Adrenal gland (tissue), 12 donors: ENCODE data around the gene PELI2. TPM values are rescaled to one million over a fixed set of nuclear protein-coding genes. Genes with fewer than 3 reads are reported as not detected.

Experiments
- DNase-seq, 7 donors: peaks; one replicate each; pipeline ENCODE4 v3.0.0-alpha.2; 2019 to 2020
- H3K27ac ChIP-seq, 5 donors: fragments of 200-600 bp; sonication (generic) in 4 of 5; 1 replicate in 3 of 5; 2 replicates in 2 of 5; pipeline versions ENCODE4 v1.5.1 to v1.8.0; 2016 to 2020; ENCODE audit warnings: mild to moderate bottlenecking in 1 of 5
- H3K27me3 ChIP-seq: fragments of 200-600 bp; 2 replicates; pipeline ENCODE4 v1.8.0; 2021
- H3K36me3 ChIP-seq, 2 donors: fragments of 200-600 bp; replicated peaks in 1 of 2; 1 replicate in 1 of 2; 2 replicates in 1 of 2; pipeline versions ENCODE4 v1.5.1 to v1.8.0; 2018 to 2022
- H3K4me1 ChIP-seq, 2 donors: fragments of 200-600 bp; replicated peaks in 1 of 2; 1 replicate in 1 of 2; 2 replicates in 1 of 2; pipeline versions ENCODE4 v1.5.1 to v1.8.0; 2018 to 2021
- H3K4me3 ChIP-seq, 4 donors: fragments of 200-600 bp; sonication (generic) in 3 of 4; one replicate each; pipeline ENCODE4 v1.5.1; 2016 to 2018
- H3K9me3 ChIP-seq, 3 donors: fragments of 200-600 bp; sonication (generic) in 1 of 3; replicated peaks in 1 of 3; 1 replicate in 2 of 3; 2 replicates in 1 of 3; pipeline versions ENCODE4 v1.5.1 to v1.8.0; 2016 to 2021
- POLR2A ChIP-seq, 2 donors: fragments of 450-650 bp; IDR thresholded peaks; one replicate each; pipeline ENCODE4 v1.6.1; 2017; ENCODE audit warnings: antibody characterized with exemption in 2 of 2, mild to moderate bottlenecking in 2 of 2, moderate library complexity in 1 of 2
- WGBS, 4 donors: extraction: QIAGEN DNeasy Blood & Tissue Kit in 2 of 4; methylation state at CpG; one replicate each; pipeline versions ENCODE4 v1.1.5 to v1.1.7; 2013 to 2017; 5-methylcytosine and 5-hydroxymethylcytosine counted together
- intact Hi-C, 2 donors: fragments of 100-400 bp; cut with DNase I; formaldehyde crosslinking; loops; one replicate each; pipeline versions ENCODE4 v1.14.1 to v1.15.0; 2022 to 2023
- polyA plus RNA-seq, 3 donors: library from polyadenylated mRNA; stranded (reverse); fragments of 200-250 nt in 2 of 3; fragments of 350-450 nt in 1 of 3; fragmentation: Illumina TruSeq in 1 of 3; extraction: RNeasy Lipid Tissue Mini Kit (QIAGEN cat#74804) in 1 of 3; gene quantifications; one replicate each; pipeline ENCODE4 v1.2.3, GENCODE V29; 2013 to 2014
- total RNA-seq, 9 donors: library from RNA; depleted of rRNA in 4 of 9; stranded (reverse); fragments of >200 nt in 4 of 9; fragments of 120-200 nt in 1 of 9; fragmentation: NEBNext Ultra II Directional in 1 of 9; extraction: Animal tissue kit (Norgen Biotek cat#: 25700) in 1 of 9; gene quantifications; one replicate each; pipeline versions ENCODE4 v1.1.0 to v1.2.4, GENCODE V29; 2013 to 2023
- TF ChIP-seq, protein P1 (sequence below), 6 experiments: fragments of 450-650 bp in 4 of 6; fragments of 200-600 bp in 2 of 6; sonication (generic) in 1 of 6; IDR thresholded peaks; 1 replicate in 5 of 6; 2 replicates in 1 of 6; pipeline versions ENCODE4 v1.5.1 to v1.8.0; 2016 to 2021; ENCODE audit warnings: antibody characterized with exemption in 6 of 6, mild to moderate bottlenecking in 2 of 6, moderate library complexity in 1 of 6
- donor health status: healthy with polysubstance abuse.
- donor health status: Bipolar disorder and iron deficiency.
- donor health status: DM: yes; HTN: yes; CAD: no.
- donor health status: DM: no; HTN: no; CAD: no.
- donor health status: DM: no; HTN: no; CAD: no.
- donor health status: DM: yes; HTN: yes; CAD: no.

Gene PELI2
- total and polyA plus RNA-seq, 12 donors: 1.4 to 14.1 (median 5.9) TPM

DNA sequence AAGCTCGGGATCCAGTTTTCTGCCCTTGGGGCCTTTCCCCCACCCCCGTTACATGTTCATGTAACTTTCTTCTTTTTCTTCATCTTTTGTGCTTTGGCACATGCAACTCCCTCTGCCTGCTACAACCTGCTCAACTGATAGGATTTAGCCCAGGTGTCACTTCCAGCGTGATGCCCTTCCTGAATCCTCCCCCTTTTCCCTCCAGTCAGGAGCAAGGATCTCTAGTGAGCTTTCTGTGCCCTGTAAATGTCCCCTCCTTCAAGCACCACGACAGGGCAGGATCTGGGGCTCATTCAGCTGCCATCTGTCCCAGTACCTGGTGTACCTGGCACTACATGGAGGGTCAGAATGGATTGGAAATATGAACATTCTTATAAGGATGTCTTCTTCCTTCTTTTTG is 15.3 kb downstream of the PELI2 start:
- WGBS, 4 donors: 68 to 86% (median 77%) methylated on average over 4 of the region's 4 CpGs
- DNase-seq: no peak
- Histone ChIP-seq H3K27me3 (no peaks in the 10 kb centered on the region), H3K4me3 (no peak overlapping the region), H3K4me1 (no peaks in the 10 kb centered on the region), H3K36me3 (no peaks in the 10 kb centered on the region), H3K27ac (no peak overlapping the region), H3K9me3 (no peaks in the 10 kb centered on the region)
- intact Hi-C loops: no loop called here
- TF ChIP-seq, protein P1, sequence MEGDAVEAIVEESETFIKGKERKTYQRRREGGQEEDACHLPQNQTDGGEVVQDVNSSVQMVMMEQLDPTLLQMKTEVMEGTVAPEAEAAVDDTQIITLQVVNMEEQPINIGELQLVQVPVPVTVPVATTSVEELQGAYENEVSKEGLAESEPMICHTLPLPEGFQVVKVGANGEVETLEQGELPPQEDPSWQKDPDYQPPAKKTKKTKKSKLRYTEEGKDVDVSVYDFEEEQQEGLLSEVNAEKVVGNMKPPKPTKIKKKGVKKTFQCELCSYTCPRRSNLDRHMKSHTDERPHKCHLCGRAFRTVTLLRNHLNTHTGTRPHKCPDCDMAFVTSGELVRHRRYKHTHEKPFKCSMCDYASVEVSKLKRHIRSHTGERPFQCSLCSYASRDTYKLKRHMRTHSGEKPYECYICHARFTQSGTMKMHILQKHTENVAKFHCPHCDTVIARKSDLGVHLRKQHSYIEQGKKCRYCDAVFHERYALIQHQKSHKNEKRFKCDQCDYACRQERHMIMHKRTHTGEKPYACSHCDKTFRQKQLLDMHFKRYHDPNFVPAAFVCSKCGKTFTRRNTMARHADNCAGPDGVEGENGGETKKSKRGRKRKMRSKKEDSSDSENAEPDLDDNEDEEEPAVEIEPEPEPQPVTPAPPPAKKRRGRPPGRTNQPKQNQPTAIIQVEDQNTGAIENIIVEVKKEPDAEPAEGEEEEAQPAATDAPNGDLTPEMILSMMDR (IDR thresholded peaks at IDR 0.05): no peak
- no peak for TF ChIP-seq POLR2A (IDR thresholded peaks at IDR 0.05)

DNA sequence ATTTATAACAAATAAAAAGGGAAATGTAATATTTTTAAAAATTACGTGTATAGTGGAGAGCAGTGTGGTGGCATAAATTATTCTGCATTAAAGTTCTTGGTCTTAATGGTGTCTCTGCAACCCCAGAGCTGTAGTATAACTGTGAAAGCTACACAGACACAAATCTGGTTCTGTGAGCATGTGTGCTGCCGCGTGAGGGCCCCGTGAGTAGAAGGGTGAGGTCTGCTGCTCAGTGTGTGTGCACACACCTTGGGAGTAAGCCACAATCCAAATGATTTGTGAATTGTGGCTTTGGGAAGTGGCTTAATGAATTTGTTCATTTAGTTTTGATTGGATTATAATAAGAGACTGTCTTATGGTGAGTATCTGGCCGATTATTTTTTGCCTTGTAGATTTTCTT is 16.8 kb downstream of the PELI2 start:
- WGBS, 4 donors: 76 to 93% (median 91%) methylated on average over 5 of the region's 5 CpGs
- Histone ChIP-seq H3K27ac (no peak overlapping the region), H3K36me3 (no peaks in the 10 kb centered on the region), H3K4me1 (no peaks in the 10 kb centered on the region), H3K4me3 (no peak overlapping the region), H3K9me3 (no peaks in the 10 kb centered on the region), H3K27me3 (no peaks in the 10 kb centered on the region)
- intact Hi-C loops: no loop called here
- no peak for TF ChIP-seq POLR2A (IDR thresholded peaks at IDR 0.05)
- TF ChIP-seq, protein P1 (IDR thresholded peaks at IDR 0.05): no peak
- DNase-seq: no peak

DNA sequence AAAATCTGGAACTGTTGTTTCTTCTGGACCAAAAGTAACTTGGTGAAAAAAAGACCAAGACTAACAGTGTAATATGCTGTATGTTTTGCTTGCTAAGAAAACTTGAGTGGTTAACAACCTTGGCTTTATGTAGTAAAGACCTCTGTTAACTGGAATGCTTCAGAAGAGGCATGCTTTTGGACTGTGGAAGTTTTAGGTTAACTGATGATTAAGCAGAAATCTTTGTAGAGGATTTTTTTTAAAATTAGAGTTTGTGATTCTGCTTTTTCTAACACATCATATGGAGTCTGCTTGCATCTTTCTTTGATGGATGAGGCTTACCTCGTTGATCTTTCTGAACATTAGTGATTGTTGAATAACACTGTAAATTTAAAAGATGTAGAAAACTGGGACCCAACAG is 17.5 kb downstream of the PELI2 start:
- 63 to 75% (median 70%) methylated on average over 1 of the region's 1 CpG for WGBS, 4 donors
- H3K36me3 ChIP-seq: no peaks in the 10 kb centered on the region
- H3K27me3 ChIP-seq: no peaks in the 10 kb centered on the region
- TF ChIP-seq POLR2A (IDR thresholded peaks at IDR 0.05): no peak
- TF ChIP-seq, protein P1 (IDR thresholded peaks at IDR 0.05): no peak
- intact Hi-C loops: no loop called here
- no peak overlapping the region for H3K4me3 ChIP-seq
- H3K4me1 ChIP-seq: no peaks in the 10 kb centered on the region
- no peak for DNase-seq
- no peaks in the 10 kb centered on the region for H3K9me3 ChIP-seq
- H3K27ac ChIP-seq: no peak overlapping the region

DNA sequence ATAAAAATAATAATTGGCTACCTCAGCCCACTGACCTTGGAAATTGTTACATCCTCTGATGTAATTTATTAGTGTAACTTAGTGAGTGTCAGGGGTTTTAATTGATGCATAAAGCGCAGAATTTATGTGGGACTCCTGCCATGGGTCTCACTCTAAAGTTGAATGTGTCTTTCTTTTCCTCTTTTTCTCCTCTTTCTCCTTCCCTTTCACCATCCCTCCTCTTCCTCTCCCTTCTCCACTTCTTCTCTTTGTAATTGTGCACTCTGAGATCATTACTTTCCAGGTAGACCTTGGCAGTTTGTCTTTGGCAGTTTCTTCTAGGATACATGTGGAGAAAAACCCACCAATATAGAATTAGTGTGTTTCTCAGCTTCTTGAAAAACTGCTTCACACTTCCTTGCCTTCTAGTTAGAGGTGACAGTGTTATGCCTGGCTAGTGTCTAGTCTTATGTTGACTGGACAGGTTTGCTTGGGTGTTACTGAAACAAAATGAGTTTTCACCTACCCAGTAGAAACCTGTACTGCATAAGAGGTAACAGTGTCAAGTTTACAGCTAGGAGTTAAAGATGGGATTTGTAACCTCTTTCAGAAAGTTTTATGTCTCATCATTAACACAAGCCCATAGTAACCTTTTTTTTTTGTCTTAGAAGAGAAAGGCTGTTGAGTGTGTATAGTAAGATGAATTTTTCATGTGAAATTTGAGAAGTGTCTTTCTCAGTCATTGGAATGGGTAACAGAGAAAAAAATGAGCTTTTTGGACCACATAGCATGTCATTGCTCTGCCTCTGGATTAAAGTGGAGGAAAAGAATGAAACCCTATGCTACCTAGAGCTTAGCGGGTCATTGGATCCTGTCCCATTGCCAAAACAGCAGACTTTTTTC is 18.6 kb downstream of the PELI2 start:
- Histone ChIP-seq H3K27ac (no peak overlapping the region), H3K9me3 (no peaks in the 10 kb centered on the region), H3K36me3 (no peaks in the 10 kb centered on the region), H3K4me1 (no peaks in the 10 kb centered on the region), H3K27me3 (no peaks in the 10 kb centered on the region), H3K4me3 (no peak overlapping the region)
- no peak for TF ChIP-seq POLR2A (IDR thresholded peaks at IDR 0.05)
- DNase-seq: no peak
- 81 to 95% (median 89%) methylated on average over 2 of the region's 2 CpGs for WGBS, 4 donors
- intact Hi-C loops: no loop called here

DNA sequence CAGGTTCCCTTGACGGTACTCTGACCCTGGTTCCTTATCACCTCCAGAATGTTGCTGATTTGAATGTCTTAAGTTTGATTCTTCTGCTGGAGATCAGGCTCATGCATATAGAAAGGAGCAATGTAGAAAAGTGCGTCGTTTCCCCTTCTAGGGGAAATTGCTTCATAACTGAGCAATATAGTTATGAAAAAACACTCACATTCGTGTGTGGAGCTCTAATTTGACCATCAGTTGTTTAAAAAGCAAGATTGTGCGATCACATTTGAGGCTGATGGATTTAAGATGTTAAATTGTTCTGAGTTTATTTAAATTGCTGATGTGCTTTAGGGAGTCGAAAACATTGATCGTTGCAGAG is 19.2 kb downstream of the PELI2 start:
- H3K4me1 ChIP-seq: no peaks in the 10 kb centered on the region
- H3K9me3 ChIP-seq: no peaks in the 10 kb centered on the region
- no peak for TF ChIP-seq POLR2A (IDR thresholded peaks at IDR 0.05)
- TF ChIP-seq, protein P1 (IDR thresholded peaks at IDR 0.05): no peak
- H3K27ac ChIP-seq: no peak overlapping the region
- H3K27me3 ChIP-seq: no peaks in the 10 kb centered on the region
- DNase-seq: no peak
- intact Hi-C loops: no loop called here
- H3K4me3 ChIP-seq: no peak overlapping the region
- no peaks in the 10 kb centered on the region for H3K36me3 ChIP-seq
- 60 to 76% (median 70%) methylated on average over 7 of the region's 7 CpGs for WGBS, 4 donors
